Measurements from ENCODE around the gene LILRB1.
"Not testable (repeated sequence)": the region's sequence is repeated elsewhere in the genome, so short reads cannot be mapped to it uniquely, and the experiment has no call there.

The LILRB1 gene

GRCh38 chr19:54630262-54630661 is at the start of gene LILRB1:
LILRB1 (plus strand) TSS chr19:54630484; CDS start chr19:54631074, 590 bp downstream.
- not testable (repeated sequence) for DNase-seq

DNA sequence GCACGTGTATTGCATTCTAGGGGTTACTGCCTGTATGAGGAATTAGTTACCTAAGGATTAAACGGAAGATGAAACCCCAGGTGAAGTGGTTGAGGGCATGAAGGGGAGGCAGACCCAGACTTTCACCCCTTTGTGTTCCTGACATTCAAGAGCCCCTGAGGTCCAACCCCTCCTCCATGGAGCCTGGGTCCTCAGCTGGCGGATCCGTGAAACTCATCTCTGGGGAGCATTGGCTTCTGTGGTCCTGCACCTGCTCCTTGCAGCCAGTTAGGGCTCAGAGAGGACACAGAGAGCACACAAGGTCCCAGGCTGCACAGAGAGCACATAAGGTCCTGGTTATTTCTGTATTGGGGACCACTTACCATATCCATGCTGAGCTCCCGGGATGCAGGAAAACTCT is 43.9 kb upstream of the LILRB1 start:
- DNase-seq: no peak

GRCh38 chr19:54587026-54587425 is 43.3 kb upstream of the LILRB1 start:
- no peak for DNase-seq

DNA sequence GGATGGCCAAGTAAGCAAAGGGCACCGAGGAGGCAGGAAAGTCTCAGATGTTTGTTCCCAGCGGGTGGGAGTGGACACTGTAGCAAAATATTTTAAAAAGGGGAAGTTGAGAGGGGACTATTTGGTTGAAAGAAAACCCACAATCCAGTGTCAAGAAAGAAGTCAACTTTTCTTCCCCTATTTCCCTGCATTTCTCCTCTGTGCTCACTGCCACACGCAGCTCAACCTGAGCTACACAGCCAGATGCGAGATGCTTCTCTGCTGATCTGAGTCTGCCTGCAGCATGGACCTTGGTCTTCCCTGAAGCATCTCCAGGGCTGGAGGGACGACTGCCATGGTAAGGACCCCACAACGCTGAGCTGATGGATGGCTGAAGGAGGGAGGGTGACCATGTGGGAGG is 36.8 kb upstream of the LILRB1 start, which contains the start of gene LILRA1:
LILRA1 (plus strand) TSS at position 188 of the 400 bp plus-strand sequence. CDS start 613 bp downstream, outside the sequence.
- DNase-seq: peak; percentile 55

GRCh38 chr19:54593931-54594626 is 36.2 kb upstream of the LILRB1 start:
- DNase-seq: not testable (repeated sequence)

- DNase-seq: no peak
These were observed 35.5 kb upstream of the LILRB1 start for GRCh38 chr19:54594737-54595136.

- not testable (repeated sequence) for DNase-seq
These were observed 34.4 kb upstream of the LILRB1 start for GRCh38 chr19:54595680-54596436.

DNA sequence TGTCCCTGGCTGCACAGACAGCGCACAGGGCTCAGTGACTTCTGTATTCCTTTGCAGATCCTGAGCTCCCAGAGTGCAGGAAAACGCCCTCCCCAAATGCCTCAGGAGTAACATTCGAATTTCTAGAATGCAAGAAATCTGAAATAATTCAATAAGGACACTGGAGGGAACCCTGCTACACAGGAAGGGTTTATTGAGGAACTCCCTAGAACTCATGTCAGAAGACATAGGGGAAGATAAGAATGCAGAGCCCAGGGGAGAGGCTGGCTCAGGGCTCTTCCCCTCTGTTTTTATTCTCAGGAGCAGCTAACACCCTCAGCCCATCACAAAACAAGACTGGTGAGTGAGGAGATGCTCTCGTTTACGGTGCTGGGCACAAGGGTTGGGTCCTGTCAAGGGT is 30.1 kb upstream of the LILRB1 start:
- DNase-seq: no peak

- DNase-seq: no peak
These were observed 24.1 kb upstream of the LILRB1 start for GRCh38 chr19:54606230-54606629.

DNA sequence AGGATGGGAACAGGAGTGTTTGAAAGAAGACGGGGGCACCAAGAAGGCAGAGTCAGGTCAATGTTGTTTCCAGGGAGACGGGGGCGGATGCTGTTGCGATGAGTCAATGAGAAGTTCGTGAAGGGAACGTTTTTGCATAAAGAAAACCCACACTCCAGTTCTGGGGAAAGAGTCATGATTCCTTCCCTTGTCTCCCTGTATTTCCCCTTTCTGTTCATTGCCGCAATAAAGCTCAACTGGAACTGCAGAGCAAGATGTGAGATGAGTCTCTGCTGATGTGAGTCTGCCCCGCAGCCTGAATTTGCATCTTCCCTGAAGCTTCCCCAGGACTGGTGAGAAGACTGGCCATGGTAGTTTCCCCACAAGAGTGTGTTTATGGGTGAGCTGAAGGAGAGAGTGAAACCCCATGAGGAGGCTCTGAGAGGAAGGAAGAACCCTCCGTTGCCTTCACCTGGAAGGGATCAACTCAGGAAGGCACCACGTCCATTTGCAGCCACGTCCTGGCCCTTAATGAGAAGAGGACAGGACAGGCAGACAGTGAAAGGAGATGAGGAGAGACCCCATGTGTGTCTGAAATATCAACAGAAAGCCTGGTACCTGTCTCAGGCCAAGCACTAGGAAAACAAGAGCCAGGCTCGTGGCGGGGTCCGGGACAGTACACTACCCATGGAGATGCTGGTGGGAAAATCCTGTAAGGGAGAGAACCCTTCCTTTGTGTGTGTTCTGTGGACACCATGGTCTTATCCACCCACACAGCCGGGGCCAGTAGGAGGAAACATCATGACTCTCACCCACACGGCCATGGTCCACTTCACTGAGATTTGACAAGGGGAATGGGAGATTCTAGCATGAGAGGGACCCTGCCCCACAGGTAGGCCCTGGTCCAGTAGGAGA is 23.1 kb upstream of the LILRB1 start:
- DNase-seq: no peak

DNA sequence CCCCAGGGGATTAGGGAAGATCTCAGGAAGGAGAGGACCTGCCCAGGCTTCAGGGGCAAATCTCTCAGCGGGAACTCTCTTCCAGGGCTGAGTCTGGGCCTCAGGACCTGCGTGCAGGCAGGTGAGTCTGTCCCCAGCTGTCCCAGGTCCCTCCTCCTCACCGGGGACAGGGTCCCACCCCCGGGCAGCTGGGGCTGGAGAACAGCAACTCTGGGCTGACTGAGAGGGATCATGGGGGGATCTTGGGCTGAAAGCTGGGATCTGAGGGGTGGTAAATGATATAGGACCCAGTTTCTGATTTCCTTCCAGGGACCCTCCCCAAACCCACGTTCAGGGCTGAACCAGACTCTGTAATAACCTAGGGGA is 22.5 kb upstream of the LILRB1 start:
- no peak for DNase-seq

- DNase-seq: no peak
These were observed 22.1 kb upstream of the LILRB1 start for GRCh38 chr19:54608205-54608604.

DNA sequence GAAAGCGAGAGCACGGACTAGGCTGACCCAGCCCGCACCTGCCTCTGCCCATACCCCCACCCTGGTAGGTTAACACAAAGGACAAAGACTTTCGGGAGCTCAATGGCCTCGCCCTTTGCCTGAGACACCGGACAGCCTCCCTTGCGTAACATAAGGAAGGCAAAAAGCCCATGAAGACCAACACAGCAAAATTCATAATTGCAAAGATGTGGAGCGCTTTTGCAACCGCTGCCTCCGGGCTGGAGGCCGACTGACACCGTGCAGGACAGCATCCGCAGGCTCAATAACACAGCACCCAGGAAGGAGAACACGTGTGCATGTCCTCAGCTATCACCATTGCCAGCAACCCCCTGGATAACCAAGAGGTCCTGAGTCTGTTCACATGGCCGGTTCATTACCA is 21.5 kb upstream of the LILRB1 start:
- DNase-seq: no peak

GRCh38 chr19:54609356-54609791 is 20.9 kb upstream of the LILRB1 start:
- DNase-seq: no peak

- DNase-seq: no peak
These were observed 17.9 kb upstream of the LILRB1 start for GRCh38 chr19:54612428-54612827.

DNA sequence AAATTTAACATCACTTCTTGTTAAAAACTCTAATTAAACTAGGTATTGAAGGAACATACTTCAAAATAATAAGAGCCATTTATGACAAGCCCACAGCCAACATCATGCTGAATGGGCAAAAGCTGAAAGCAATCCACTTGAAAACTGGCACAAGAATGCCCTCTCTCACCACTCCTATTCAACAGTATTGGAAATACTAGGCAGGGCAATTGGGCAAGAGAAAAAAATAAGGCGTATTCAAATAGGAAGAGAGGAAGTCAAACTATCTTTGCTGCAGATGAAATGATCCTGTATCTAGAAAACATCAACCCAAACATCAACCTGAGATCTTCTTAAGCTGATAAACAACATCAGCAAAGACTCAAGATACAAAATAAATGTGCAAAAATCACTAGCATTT is 15.6 kb upstream of the LILRB1 start:
- DNase-seq: no peak

- DNase-seq: no peak
These were observed 14.2 kb upstream of the LILRB1 start for GRCh38 chr19:54616057-54616456.

DNA sequence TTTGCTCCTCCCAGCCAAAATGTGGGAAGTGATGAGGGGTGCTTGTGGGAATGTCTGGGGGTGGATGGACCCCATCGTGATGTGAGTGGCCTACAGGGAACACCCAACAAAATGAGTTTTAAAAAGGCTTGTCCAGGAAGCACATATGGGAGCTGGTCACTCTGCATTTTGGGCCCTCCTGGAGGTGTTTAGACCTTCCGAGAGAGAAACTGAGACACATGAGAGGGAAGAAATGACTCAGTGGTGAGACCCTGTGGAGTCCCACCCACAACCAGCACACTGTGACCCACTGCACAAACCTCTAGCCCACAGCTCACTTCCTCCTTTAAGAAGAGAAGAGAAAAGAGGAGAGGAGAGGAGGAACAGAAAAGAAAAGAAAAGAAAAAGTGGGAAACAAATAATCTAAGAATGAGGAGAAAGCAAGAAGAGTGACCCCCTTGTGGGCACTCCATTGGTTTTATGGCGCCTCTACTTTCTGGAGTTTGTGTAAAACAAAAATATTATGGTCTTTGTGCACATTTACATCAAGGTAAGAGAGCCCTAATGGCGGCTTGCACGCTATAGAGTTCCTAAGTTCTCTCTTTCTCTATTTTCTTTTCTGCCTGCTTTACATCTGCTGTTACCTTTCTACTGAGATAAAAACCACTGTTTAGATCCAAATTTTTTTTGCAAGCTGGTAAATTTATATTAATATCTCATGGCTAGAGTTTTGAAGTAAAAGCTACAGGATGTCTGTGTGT is 13.3 kb upstream of the LILRB1 start:
- DNase-seq: no peak

- DNase-seq: no peak
These were observed 9.8 kb upstream of the LILRB1 start for GRCh38 chr19:54620464-54620863.

- no peak for DNase-seq
These were observed 7.9 kb upstream of the LILRB1 start for GRCh38 chr19:54622431-54622830.

DNA sequence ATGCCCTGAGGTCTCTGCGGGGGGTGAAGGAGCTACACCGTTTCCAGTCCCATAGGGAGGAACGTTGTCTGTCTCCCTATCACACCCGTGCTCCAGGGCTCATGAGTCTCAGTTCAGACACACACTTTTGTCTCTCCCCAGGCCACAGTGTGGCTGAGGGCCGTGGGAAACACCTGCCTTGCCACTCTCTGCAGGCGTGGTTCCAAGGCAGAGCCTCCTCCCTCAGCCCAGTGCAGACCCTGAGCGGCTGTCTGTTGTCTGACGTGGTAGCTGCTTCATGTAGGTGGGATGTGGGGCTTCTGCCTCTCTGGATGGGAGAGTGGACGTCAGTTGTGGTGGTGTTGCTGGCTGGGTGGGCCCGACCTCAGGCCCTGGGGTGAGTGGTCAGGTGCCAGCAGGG is 6.0 kb upstream of the LILRB1 start:
- DNase-seq: not testable (repeated sequence)

DNA sequence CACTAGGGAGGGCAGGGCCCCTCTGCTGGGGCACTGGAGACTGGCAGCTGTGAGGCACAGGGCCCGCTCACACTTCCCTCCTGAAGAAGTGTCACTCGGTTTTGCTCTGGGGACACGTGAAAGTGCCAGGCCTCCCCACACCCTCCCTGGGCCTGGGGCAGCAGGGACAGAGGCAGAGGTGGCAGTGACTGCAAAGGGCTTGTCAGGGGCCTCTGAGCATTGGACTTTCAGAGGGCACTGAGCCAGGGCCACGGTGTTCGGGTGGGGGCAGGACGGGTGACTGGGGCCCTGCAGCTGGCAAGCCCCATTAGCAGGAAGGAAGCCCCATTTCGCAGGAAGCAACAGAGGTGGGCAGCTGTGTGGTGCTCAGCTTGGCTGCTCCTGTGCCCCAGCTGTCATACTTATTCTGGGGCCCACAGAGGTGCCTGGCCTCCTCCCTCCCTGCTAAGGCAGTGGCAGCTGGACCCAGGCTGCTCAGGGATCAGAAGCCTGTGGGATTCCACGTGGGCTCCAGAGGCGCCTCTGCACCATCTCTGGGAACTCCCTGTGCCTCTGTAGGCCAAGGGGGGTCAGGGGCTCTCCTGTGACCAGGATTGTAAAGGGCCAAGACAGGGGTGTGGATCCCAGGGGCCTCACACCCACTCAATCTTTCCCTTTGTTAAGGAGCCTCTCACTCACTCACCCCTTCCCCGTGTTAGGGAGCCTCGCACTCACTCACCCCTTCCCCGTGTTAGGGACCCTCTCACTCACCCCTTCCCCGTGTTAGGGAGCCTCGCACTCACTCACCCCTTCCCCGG is 5.2 kb upstream of the LILRB1 start:
- not testable (repeated sequence) for DNase-seq
